GM12878 (cell line): ENCODE data around the gene ARMC2.

Experiments
- BHLHE40 ChIP-seq, 2 experiments: fragments of 450-650 bp in 1 of 2; IDR thresholded peaks; 2 replicates each; pipeline ENCODE4 v1.6.1; 2011 to 2017; ENCODE audit warnings: low read depth in 2 of 2, borderline replicate concordance in 1 of 2, improper control_type of control experiment in 1 of 2, low read length in 1 of 2, mild to moderate bottlenecking in 1 of 2
- CTCF ChIP-seq, 3 experiments: IDR thresholded peaks in 2 of 3; conservative IDR thresholded peaks in 1 of 3; 2 replicates each; pipeline ENCODE4 v1.5.1; 2011; ENCODE audit warnings: low read depth in 3 of 3, low read length in 3 of 3, mild to moderate bottlenecking in 3 of 3, control low read depth in 2 of 3, moderate library complexity in 2 of 3, inconsistent platforms in 1 of 3, mixed read lengths in 1 of 3; ENCODE audit not compliant: control insufficient read depth in 2 of 3, insufficient read depth in 1 of 3; ENCODE audit errors: extremely low read depth in 1 of 3
- NR2C1 ChIP-seq: fragments of 450-650 bp; IDR thresholded peaks from 2 replicates; pipeline ENCODE4 v1.6.1; 2017; ENCODE audit warnings: antibody characterized with exemption, mild to moderate bottlenecking, moderate library complexity
- NRF1 ChIP-seq: conservative IDR thresholded peaks from 2 replicates; pipeline ENCODE4 v1.6.1; 2011; ENCODE audit warnings: mild to moderate bottlenecking, low read depth, low read length, improper control_type of control experiment
- SP1 ChIP-seq: IDR thresholded peaks from one replicate; pipeline ENCODE4 v1.6.1; 2011; ENCODE audit warnings: low read depth, low read length

GRCh38 chr6:108940741-108941140, 92.5 kb downstream of the ARMC2 start:
- TF ChIP-seq NRF1 (no peak), CTCF (IDR thresholded peaks at IDR 0.05 in 2 of 3, conservative IDR thresholded peaks at IDR 0.05 in 1 of 3; ENCODE audit: control insufficient read depth in 2 of 3, extremely low read depth in 1 of 3, insufficient read depth in 1 of 3, low read depth in 3 of 3, low read length in 3 of 3) (no peak), SP1 (no peak), NR2C1 (no peak), BHLHE40 (IDR thresholded peaks at IDR 0.05; ENCODE audit: borderline replicate concordance in 1 of 2, low read depth in 2 of 2, low read length in 1 of 2) (no peak)
